ENCODE data around the gene PCDHGA5.

- TF ChIP-seq CTCF (IDR thresholded peaks at IDR 0.05; ENCODE audit: insufficient read depth, low read length) (no peak), POLR2AphosphoS5 (IDR thresholded peaks at IDR 0.05; ENCODE audit: low read depth) (no peak), REST (IDR thresholded peaks at IDR 0.05; ENCODE audit: insufficient replicate concordance, low read depth) (no peak)
These were observed 4.1 kb upstream of the PCDHGA5 start, which contains the start of gene PCDHGB2 for GRCh38 chr5:141359790-141360426.
